ENCODE results near the gene PEBP1. TPM values are rescaled to one million over a fixed set of nuclear protein-coding genes. Genes with fewer than 3 reads are reported as not detected.

The PEBP1 gene
- total RNA-seq, 1 experiment from 2014 or later = 320 TPM

DNA sequence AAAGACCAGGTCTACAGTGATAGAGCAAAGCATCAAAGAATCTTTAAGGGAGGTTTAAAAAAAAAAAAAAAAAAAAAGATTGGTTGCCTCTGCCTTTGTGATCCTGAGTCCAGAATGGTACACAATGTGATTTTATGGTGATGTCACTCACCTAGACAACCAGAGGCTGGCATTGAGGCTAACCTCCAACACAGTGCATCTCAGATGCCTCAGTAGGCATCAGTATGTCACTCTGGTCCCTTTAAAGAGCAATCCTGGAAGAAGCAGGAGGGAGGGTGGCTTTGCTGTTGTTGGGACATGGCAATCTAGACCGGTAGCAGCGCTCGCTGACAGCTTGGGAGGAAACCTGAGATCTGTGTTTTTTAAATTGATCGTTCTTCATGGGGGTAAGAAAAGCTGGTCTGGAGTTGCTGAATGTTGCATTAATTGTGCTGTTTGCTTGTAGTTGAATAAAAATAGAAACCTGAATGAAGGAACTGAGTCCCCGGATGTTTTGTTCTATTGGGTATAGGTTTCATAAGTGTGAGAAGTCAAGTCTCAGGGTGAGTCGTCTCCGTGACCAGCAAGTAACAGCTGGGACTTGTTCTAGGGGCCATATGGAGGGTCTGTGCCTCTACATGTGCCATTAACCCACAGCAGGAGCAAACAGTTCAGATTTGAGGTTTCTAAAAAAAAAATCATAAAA, 9.3 kb downstream of the PEBP1 start:
- no peak overlapping the region for H3K18ac ChIP-seq (ENCODE audit: insufficient read length, low read depth, low read length)
- H3K27ac ChIP-seq (ENCODE audit: insufficient read length, low read depth, low read length) = no peak overlapping the region
- H3K36me3 Mint-ChIP-seq (ENCODE audit: insufficient read depth in 1 of 3, low read depth in 3 of 3) = peaks cover 49 to 87% (median 70%) of the 10 kb centered on the region in 3 experiments
- H3K4me3 Mint-ChIP-seq = no peak overlapping the region
- H3K9me3 ChIP-seq (ENCODE audit: control insufficient read depth, low read depth, low read length) = no peaks in the 10 kb centered on the region
- peaks cover 8% of the 10 kb centered on the region for H3K79me1 ChIP-seq (ENCODE audit: insufficient read depth, low read depth, low read length, poor library complexity, severe bottlenecking)
- WGBS (ENCODE audit: extremely low coverage, insufficient read length, low lambda C conversion rate) = no CpG with 5 or more reads among the region's 7 CpGs
- H3K4me2 ChIP-seq (ENCODE audit: insufficient read depth, insufficient read length, low read length) = no peak overlapping the region
- peak overlapping the region in 2 of 3 experiments; percentile 24 to 69; a peak in 2 of 7 replicates for H3K27ac Mint-ChIP-seq
- H3K23me2 ChIP-seq (ENCODE audit: insufficient read length, low read depth, low read length, poor library complexity, severe bottlenecking) = no peaks in the 10 kb centered on the region
- no peak overlapping the region for H3K23ac ChIP-seq (ENCODE audit: insufficient read length, low read depth, low read length)
- H2BK5ac ChIP-seq (ENCODE audit: insufficient read length, low read length) = no peak overlapping the region
- no peak overlapping the region for H2BK15ac ChIP-seq (ENCODE audit: low read depth, low read length)
- no peak overlapping the region for H3K56ac ChIP-seq (ENCODE audit: insufficient read length, low read depth, low read length)
- no peaks in the 10 kb centered on the region for H3K4me1 Mint-ChIP-seq
- H3T11ph ChIP-seq (ENCODE audit: low read length) = no peak overlapping the region
- no peak overlapping the region for H2BK120ac ChIP-seq (ENCODE audit: low read depth, low read length, poor library complexity, severe bottlenecking)
- H2AFZ ChIP-seq (ENCODE audit: low read length) = no peak overlapping the region
- no peak overlapping the region for H4K5ac ChIP-seq (ENCODE audit: insufficient read length, low read depth, low read length)
- no peak for TF ChIP-seq CTCF (conservative IDR thresholded peaks at IDR 0.05)
- H3K27me3 ChIP-seq (ENCODE audit: insufficient read depth, low read length) = no peaks in the 10 kb centered on the region
- H3K27me3 Mint-ChIP-seq (ENCODE audit: low read depth) = no peaks in the 10 kb centered on the region
- H3K9me3 Mint-ChIP-seq = no peaks in the 10 kb centered on the region
- H3K14ac ChIP-seq (ENCODE audit: insufficient read depth, low read length) = no peak overlapping the region
- H4K91ac ChIP-seq (ENCODE audit: insufficient read length, low read depth, low read length) = no peak overlapping the region
- H2BK20ac ChIP-seq (ENCODE audit: low read depth, low read length, poor library complexity, severe bottlenecking) = no peak overlapping the region
- H3K4ac ChIP-seq (ENCODE audit: low read depth, low read length) = no peak overlapping the region
- H3K79me2 ChIP-seq (ENCODE audit: insufficient read depth, low read length) = no peaks in the 10 kb centered on the region
- H2AK5ac ChIP-seq (ENCODE audit: insufficient read length, low read length) = no peak overlapping the region
- no peak overlapping the region for H3K9ac ChIP-seq (ENCODE audit: extremely low read depth, insufficient read length, low read length)
- no peak overlapping the region for H4K8ac ChIP-seq (replicated peaks; ENCODE audit: insufficient read length, low read depth, low read length)
- no peaks in the 10 kb centered on the region for H3K4me1 ChIP-seq (ENCODE audit: insufficient read depth, low read length)
- DNase-seq = no peak
- no peaks in the 10 kb centered on the region for H4K20me1 ChIP-seq (ENCODE audit: control insufficient read depth, insufficient read depth, insufficient read length)
- H2BK12ac ChIP-seq (ENCODE audit: insufficient read length, low read depth, low read length) = no peak overlapping the region
